ENCODE results near the gene CFAP61.

DNA sequence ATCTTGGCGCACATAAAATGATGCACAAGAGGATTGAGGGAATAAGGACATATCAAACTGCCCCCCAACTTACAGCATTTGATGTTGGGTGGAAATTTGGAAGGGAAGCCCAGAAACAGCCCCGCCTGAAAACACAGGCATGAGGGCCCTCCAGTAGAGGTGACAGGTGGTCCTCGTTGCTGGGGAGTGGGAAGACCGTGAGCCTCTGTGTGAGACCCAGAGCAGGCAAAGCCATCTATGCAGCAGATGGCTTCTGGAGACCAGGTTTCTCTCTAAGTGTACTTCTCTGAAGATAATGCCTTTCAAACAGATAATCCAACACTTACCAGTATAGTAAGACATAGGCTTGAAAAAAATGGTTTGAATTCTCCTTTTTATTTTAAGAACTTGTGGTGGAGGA, 183.3 kb downstream of the CFAP61 start:
- TF ChIP-seq, protein P1, sequence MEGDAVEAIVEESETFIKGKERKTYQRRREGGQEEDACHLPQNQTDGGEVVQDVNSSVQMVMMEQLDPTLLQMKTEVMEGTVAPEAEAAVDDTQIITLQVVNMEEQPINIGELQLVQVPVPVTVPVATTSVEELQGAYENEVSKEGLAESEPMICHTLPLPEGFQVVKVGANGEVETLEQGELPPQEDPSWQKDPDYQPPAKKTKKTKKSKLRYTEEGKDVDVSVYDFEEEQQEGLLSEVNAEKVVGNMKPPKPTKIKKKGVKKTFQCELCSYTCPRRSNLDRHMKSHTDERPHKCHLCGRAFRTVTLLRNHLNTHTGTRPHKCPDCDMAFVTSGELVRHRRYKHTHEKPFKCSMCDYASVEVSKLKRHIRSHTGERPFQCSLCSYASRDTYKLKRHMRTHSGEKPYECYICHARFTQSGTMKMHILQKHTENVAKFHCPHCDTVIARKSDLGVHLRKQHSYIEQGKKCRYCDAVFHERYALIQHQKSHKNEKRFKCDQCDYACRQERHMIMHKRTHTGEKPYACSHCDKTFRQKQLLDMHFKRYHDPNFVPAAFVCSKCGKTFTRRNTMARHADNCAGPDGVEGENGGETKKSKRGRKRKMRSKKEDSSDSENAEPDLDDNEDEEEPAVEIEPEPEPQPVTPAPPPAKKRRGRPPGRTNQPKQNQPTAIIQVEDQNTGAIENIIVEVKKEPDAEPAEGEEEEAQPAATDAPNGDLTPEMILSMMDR (IDR thresholded peaks at IDR 0.05; ENCODE audit: insufficient read depth, low read length, poor library complexity, severe bottlenecking), result no peak
- TF ChIP-seq EZH2phosphoT487 (conservative IDR thresholded peaks at IDR 0.05; ENCODE audit: low read length), result no peak
